Upper lobe of left lung (tissue), 6 donors: ENCODE data around the gene KIRREL1. TPM values are rescaled to one million over a fixed set of nuclear protein-coding genes. Genes with fewer than 3 reads are reported as not detected.

Experiments used
- ATAC-seq, 2 donors: fragments of 200-7000 bp; cut with Tn5 transposase; one replicate each; pipeline ENCODE4 v1.9.1; 2022; ENCODE audit warnings: mild to moderate bottlenecking in 2 of 2, moderate library complexity in 2 of 2; ENCODE audit not compliant: low FRiP score in 2 of 2
- DNase-seq, 2 donors: peaks; one replicate each; pipeline ENCODE4 v3.0.0-alpha.2; 2019 to 2020
- H3K27ac ChIP-seq, 4 donors: fragments of 200-600 bp; sonication (generic); one replicate each; pipeline ENCODE4 v1.5.1; 2016 to 2019
- H3K27me3 ChIP-seq, 4 donors: fragments of 200-600 bp; sonication (generic); one replicate each; pipeline ENCODE4 v1.5.1; 2017 to 2019
- H3K36me3 ChIP-seq, 4 donors: fragments of 200-600 bp; sonication (generic); one replicate each; pipeline ENCODE4 v1.5.1; 2016 to 2019
- H3K4me1 ChIP-seq, 4 donors: fragments of 200-600 bp; sonication (generic); one replicate each; pipeline ENCODE4 v1.5.1; 2018 to 2019
- H3K4me3 ChIP-seq, 4 donors: fragments of 200-600 bp; sonication (generic); one replicate each; pipeline ENCODE4 v1.5.1; 2017 to 2019; ENCODE audit warnings: mild to moderate bottlenecking in 2 of 4, moderate library complexity in 1 of 4
- H3K9me3 ChIP-seq, 4 donors: fragments of 200-600 bp; sonication (generic); one replicate each; pipeline ENCODE4 v1.5.1; 2018 to 2019
- EP300 ChIP-seq, 4 donors: sonication (generic); formaldehyde crosslinking; IDR thresholded peaks; one replicate each; pipeline ENCODE4 v1.5.1; 2017; ENCODE audit warnings: antibody characterized with exemption in 4 of 4, control low read depth in 2 of 4
- POLR2A ChIP-seq, 4 donors: fragments of 450-650 bp; IDR thresholded peaks; one replicate each; pipeline ENCODE4 v1.5.1; 2016 to 2017; ENCODE audit warnings: antibody characterized with exemption in 4 of 4, mild to moderate bottlenecking in 2 of 4
- POLR2AphosphoS5 ChIP-seq, 2 donors: sonication (generic); formaldehyde crosslinking; IDR thresholded peaks; one replicate each; pipeline ENCODE4 v1.5.1; 2017; ENCODE audit warnings: antibody characterized with exemption in 2 of 2
- WGBS, 2 donors: methylation state at CpG; one replicate each; pipeline ENCODE4 v1.1.5; 2017 to 2018; 5-methylcytosine and 5-hydroxymethylcytosine counted together
- total RNA-seq, 6 donors: library from RNA; depleted of rRNA in 4 of 6; stranded (reverse); fragments of >200 nt in 4 of 6; gene quantifications; one replicate each; pipeline versions ENCODE4 v1.1.0 to v1.2.1, GENCODE V29; 2016 to 2021
- TF ChIP-seq, protein P1 (sequence below), 6 experiments: fragments of 450-650 bp in 4 of 6; fragments of 200-600 bp in 2 of 6; sonication (generic) in 2 of 6; IDR thresholded peaks; one replicate each; pipeline ENCODE4 v1.5.1; 2016 to 2019; ENCODE audit warnings: antibody characterized with exemption in 6 of 6
- donor health status: DM: no; HTN: no; CAD: no; lungs with moderate emphysema.
- donor health status: DM: no; HTN: yes; CAD: no; lungs with severe emphysema.

KIRREL1 gene
- total RNA-seq, 6 donors from 2014 or later = 16.9 to 40.6 (median 25.8) TPM

DNA sequence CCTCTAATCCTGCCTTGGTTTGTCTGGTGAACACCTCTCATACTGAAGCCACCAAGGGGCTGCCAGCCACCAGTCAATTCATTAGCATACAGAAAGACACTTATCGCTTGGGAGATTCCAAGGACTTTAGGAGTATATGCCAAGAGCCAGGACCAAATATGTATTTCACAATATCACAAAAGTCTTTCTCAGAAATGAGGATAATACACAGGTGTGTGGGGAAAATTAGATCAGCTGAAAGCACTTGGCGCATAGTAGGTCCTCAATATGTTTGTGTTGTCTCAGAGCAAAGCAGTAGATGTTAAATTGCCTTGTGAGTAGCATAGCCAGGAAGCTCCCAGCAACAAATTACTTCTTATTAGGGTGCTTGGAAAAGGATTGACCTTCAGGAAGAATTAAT is 34.1 kb downstream of the KIRREL1 start:
- H3K4me3 ChIP-seq = no peak overlapping the region
- no peak for ATAC-seq
- H3K4me1 ChIP-seq = peaks cover 11 to 37% (median 24%) of the 10 kb centered on the region in 4 donors
- H3K27me3 ChIP-seq = no peaks in the 10 kb centered on the region
- no peaks in the 10 kb centered on the region for H3K9me3 ChIP-seq
- no peak for DNase-seq
- H3K27ac ChIP-seq = peak overlapping the region in 2 of 4 donors; percentile 14 to 39
- TF ChIP-seq, protein P1, sequence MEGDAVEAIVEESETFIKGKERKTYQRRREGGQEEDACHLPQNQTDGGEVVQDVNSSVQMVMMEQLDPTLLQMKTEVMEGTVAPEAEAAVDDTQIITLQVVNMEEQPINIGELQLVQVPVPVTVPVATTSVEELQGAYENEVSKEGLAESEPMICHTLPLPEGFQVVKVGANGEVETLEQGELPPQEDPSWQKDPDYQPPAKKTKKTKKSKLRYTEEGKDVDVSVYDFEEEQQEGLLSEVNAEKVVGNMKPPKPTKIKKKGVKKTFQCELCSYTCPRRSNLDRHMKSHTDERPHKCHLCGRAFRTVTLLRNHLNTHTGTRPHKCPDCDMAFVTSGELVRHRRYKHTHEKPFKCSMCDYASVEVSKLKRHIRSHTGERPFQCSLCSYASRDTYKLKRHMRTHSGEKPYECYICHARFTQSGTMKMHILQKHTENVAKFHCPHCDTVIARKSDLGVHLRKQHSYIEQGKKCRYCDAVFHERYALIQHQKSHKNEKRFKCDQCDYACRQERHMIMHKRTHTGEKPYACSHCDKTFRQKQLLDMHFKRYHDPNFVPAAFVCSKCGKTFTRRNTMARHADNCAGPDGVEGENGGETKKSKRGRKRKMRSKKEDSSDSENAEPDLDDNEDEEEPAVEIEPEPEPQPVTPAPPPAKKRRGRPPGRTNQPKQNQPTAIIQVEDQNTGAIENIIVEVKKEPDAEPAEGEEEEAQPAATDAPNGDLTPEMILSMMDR (IDR thresholded peaks at IDR 0.05) = no peak
- TF ChIP-seq POLR2A (IDR thresholded peaks at IDR 0.05) (no peak), EP300 (IDR thresholded peaks at IDR 0.05) (peak in 1 of 4 donors; percentile 35), POLR2AphosphoS5 (IDR thresholded peaks at IDR 0.05) (no peak)
- WGBS, 2 donors = 74 to 86% methylated on average over 2 of the region's 2 CpGs
- H3K36me3 ChIP-seq = no peaks in the 10 kb centered on the region

DNA sequence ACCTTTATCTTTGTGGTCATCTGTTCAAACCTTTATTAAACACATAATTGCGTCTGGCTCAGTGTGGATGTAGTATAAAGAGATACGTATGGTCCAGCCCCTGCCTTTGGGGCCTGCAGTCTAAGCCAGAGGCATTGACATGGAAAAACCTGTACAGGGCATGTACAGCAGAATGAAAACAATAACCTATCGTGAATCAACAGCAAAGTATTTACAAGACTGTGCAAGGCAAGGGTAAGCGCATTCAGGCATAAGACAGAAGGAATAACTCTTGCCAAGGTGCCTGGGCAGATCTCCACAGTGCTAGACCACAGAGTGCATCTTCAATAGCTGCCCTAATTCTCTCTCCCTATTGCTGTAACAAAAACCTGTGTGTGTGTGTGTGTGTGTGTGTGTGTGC is 35.5 kb downstream of the KIRREL1 start:
- peaks cover 4 to 28% (median 12%) of the 10 kb centered on the region in 4 donors for H3K4me1 ChIP-seq
- no peak for DNase-seq
- TF ChIP-seq EP300 (IDR thresholded peaks at IDR 0.05) (no peak), POLR2AphosphoS5 (IDR thresholded peaks at IDR 0.05) (no peak), POLR2A (IDR thresholded peaks at IDR 0.05) (no peak)
- TF ChIP-seq, protein P1 (IDR thresholded peaks at IDR 0.05) = no peak
- H3K4me3 ChIP-seq = no peak overlapping the region
- no peaks in the 10 kb centered on the region for H3K9me3 ChIP-seq
- no peaks in the 10 kb centered on the region for H3K36me3 ChIP-seq
- ATAC-seq = peak in 1 of 2 donors; percentile 48
- no peaks in the 10 kb centered on the region for H3K27me3 ChIP-seq
- no peak overlapping the region for H3K27ac ChIP-seq
- WGBS, 2 donors = 34 to 55% methylated on average over 4 of the region's 4 CpGs

DNA sequence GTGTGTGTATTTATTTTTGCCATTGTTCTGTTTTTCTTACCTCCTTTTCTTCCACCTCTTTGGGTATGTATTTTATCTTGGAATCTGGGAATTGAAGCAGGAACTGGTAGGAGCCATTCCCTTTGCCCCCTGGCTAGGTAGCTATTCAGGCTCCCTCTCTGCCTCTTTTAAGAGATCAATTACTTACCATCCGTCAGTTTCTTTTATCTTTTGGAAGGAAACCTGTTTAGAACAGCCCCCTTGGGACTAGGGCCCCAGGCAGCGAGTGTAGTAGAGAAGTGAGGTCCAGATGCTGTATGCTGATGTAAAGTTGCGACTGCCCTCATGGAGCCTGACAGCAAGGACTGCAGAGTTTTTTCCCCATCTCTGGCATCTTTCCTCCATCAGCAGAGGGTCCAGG is 41.6 kb downstream of the KIRREL1 start:
- Histone ChIP-seq H3K27me3 (no peaks in the 10 kb centered on the region), H3K9me3 (no peaks in the 10 kb centered on the region), H3K4me3 (no peak overlapping the region), H3K36me3 (no peaks in the 10 kb centered on the region), H3K4me1 (peaks cover 12 to 24% (median 17%) of the 10 kb centered on the region in 4 donors), H3K27ac (peak overlapping the region in 1 of 4 donors; percentile 11)
- 86 to 88% methylated on average over 3 of the region's 3 CpGs for WGBS, 2 donors
- ATAC-seq (no peak), DNase-seq (no peak)
- TF ChIP-seq EP300 (IDR thresholded peaks at IDR 0.05) (no peak), POLR2AphosphoS5 (IDR thresholded peaks at IDR 0.05) (no peak), POLR2A (IDR thresholded peaks at IDR 0.05) (no peak)
- TF ChIP-seq, protein P1 (IDR thresholded peaks at IDR 0.05) = no peak

DNA sequence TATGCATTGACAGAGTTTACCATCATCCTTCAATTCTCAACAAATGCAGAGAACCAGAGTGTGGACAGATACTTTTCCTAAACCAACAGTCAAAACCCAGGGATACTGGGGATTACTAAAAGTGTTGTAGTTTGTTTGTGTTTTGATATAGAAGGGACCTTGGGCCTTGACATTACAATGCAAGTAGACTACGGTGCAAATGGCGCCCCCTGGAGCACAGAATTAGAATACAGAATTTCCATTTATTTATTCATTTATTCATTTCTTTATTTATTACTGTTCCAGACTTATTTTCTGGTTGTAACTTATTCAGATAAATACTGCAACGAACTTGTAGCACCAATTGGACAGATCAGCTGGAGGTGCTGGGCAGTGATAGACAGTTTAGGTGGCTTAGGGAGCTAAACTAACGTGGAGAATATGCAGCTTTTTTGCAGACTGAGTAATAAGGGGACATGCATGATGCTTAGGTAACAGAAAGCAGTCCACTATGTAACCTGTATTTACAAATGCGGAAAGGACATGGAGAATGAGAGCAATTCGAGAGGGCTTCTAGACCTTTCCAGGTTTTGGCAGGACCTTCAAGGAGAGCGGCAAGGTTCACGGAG is 42.6 kb downstream of the KIRREL1 start:
- Histone ChIP-seq H3K9me3 (no peaks in the 10 kb centered on the region), H3K27ac (no peak overlapping the region), H3K27me3 (no peaks in the 10 kb centered on the region), H3K4me1 (peaks cover 12 to 24% (median 17%) of the 10 kb centered on the region in 4 donors), H3K4me3 (no peak overlapping the region), H3K36me3 (no peaks in the 10 kb centered on the region)
- WGBS, 2 donors = 56 to 58% methylated on average over 8 of the region's 8 CpGs
- no peak for TF ChIP-seq EP300 (IDR thresholded peaks at IDR 0.05)
- TF ChIP-seq, protein P1 (IDR thresholded peaks at IDR 0.05) = peak in 5 of 6 experiments; percentile 38 to 71 (median 59)
- DNase-seq (no peak), ATAC-seq (peak in 1 of 2 donors; percentile 71)
